RWPE1 (cell line): Measurements from ENCODE around the gene HDAC4.

Source experiments
- CTCF ChIA-PET: fragments of 350-600 bp; sonication (Branson Sonifier 250); formaldehyde crosslinking; extraction: SDS; loops from one replicate; lab custom pipeline; 2021; lab: Yijun Ruan, JAX
- POLR2A ChIA-PET: fragments of 400-600 bp; formaldehyde crosslinking; extraction: SDS; loops from one replicate; lab custom pipeline; 2020; ENCODE audit warnings: antibody characterized with exemption; ENCODE audit not compliant: low non-redundant PET; lab: Yijun Ruan, JAX
- DNase-seq: peaks from one replicate; pipeline ENCODE4 v3.0.0; 2012; ENCODE audit warnings: low spot score
- H3K27ac ChIP-seq: fragments of 450-650 bp; 2 replicates; pipeline ENCODE4 v1.5.1; 2017
- CTCF ChIP-seq: fragments of 450-650 bp; conservative IDR thresholded peaks from 2 replicates; pipeline ENCODE4 v1.5.1; 2017; ENCODE audit warnings: low read depth, mild to moderate bottlenecking

The HDAC4 gene

GRCh38 chr2:239052798-239053665 is 347.8 kb downstream of the HDAC4 start:
- ChIA-PET CTCF (no interaction called here), POLR2A (no interaction called here)
- no peak overlapping the region for H3K27ac ChIP-seq
- TF ChIP-seq CTCF, result no peak
- no peak for DNase-seq

GRCh38 chr2:239051891-239052445 is 348.9 kb downstream of the HDAC4 start:
- no peak for TF ChIP-seq CTCF
- CTCF ChIA-PET, result no interaction called here
- POLR2A ChIA-PET, result no interaction called here

GRCh38 chr2:239050252-239050649 is 350.6 kb downstream of the HDAC4 start:
- H3K27ac ChIP-seq, result no peak overlapping the region
- CTCF ChIA-PET, result interaction anchor here (0.7 kb wide), 1 partner anchor 69 kb away, joined by 9 read pairs; no protein-coding TSS in a partner anchor
- POLR2A ChIA-PET, result no interaction called here
- DNase-seq, result no peak
- no peak for TF ChIP-seq CTCF

More at GRCh38 chr2:239051891-239052445, 348.9 kb downstream of the HDAC4 start:
- no peak overlapping the region for H3K27ac ChIP-seq
- DNase-seq, result no peak

- ChIA-PET POLR2A (no interaction called here), CTCF (interaction anchor here (0.7 kb wide), 1 partner anchor 69 kb away, joined by 9 read pairs; no protein-coding TSS in a partner anchor)
- no peak overlapping the region for H3K27ac ChIP-seq
- no peak for TF ChIP-seq CTCF
- DNase-seq, result no peak
These were observed 351.2 kb downstream of the HDAC4 start for GRCh38 chr2:239049421-239050251.

- TF ChIP-seq CTCF, result no peak
- H3K27ac ChIP-seq, result no peak overlapping the region
- ChIA-PET CTCF (no interaction called here), POLR2A (no interaction called here)
- no peak for DNase-seq
These were observed 352.1 kb downstream of the HDAC4 start for GRCh38 chr2:239048736-239049135.

GRCh38 chr2:239047861-239048260 is 353.0 kb downstream of the HDAC4 start:
- no peak for DNase-seq
- TF ChIP-seq CTCF, result no peak
- ChIA-PET CTCF (no interaction called here), POLR2A (no interaction called here)
- H3K27ac ChIP-seq, result no peak overlapping the region
